HG03196 (cell line): ENCODE results near the gene GRID1.
"Not testable (repeated sequence)": the region's sequence is repeated elsewhere in the genome, so short reads cannot be mapped to it uniquely, and the experiment has no call there.

ENCODE experiments used
- ATAC-seq: cut with Tn5 transposase; IDR thresholded peaks from one replicate; pipeline ENCODE4 v1.9.1; 2021; ENCODE audit not compliant: unreplicated experiment

Gene GRID1

DNA sequence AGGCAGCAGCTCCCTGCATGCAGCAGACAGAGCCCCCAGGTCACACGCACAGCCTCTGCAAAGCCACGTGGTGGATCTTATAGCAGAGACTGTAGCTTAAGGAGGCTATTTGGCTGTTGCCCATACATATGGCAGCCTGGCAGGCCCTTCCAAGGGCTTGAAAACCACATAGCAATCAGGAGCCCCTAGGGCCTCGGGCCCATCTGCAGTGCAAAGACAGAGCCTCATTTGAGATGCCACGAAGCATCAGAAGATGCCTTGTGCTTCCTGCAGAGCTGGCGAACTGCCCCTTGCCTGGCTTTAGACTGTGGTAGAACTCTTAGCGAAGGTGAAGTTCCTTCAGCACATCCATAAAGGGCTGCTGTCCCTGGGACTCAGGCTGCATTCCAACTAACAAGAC, 309.9 kb downstream of the GRID1 start:
- no peak for ATAC-seq

- no peak for ATAC-seq
Measured at GRCh38 chr10:86055928-86056327, 310.7 kb downstream of the GRID1 start.

DNA sequence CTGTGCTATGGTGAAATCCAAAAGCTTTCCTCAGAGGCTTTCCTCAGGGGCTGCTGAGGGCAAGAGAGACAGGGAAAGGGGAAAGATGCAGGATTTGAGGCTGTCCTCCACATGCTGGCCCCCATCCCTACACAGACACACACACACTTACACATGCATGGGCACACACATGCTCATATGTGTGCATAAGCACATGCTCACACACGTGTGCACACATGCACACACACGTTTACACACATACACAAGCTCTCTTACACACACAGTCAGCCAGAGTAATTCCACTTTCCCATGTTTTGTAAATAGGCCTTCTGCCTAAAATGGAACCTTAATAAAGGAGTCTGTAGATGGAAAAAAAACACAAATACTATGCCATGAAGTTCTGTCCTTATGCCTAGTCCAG, 312.9 kb downstream of the GRID1 start:
- no peak for ATAC-seq

- no peak for ATAC-seq
Measured at GRCh38 chr10:86051586-86051985, 315.0 kb downstream of the GRID1 start.

- ATAC-seq: no peak
Measured at GRCh38 chr10:86049442-86049841, 317.2 kb downstream of the GRID1 start.

DNA sequence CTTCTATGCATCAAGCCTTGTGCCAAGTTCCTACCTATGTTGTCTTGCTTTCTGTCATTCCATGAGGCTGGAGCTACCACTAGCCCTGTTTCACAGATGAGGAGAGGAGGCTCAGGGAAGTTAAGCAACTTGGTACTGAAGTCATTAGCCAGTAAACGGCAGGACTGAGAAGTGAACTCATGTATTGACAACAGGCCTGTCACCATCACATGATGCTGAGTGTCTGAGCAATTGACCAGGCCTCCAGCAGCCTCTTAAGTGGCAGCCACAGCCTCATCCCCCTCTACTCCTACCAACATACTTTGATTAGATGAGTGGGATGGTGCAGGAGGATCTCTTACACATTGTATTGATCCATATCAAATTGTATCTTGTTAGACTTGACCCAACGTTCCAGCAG, 317.6 kb downstream of the GRID1 start:
- no peak for ATAC-seq

GRCh38 chr10:86048571-86048970, 318.0 kb downstream of the GRID1 start:
- ATAC-seq: no peak

DNA sequence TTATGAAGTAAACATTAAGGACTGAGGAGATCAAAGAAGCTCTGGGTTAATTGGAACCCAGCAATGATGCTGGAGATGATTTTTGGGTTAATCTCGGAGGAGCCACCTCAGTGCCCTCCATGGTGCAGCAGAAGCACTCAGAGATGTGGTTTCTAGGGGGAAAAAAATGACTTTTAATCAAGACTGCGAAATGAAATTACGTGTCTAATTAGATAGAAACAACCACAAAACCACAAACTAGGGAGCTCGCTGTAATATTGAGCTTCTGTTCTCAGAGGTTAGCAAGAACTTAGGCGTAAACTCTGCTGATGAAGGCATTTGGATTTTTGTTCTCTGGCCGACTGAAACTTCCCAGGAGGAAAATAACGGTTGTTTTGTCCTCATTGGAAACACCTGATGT, 319.0 kb downstream of the GRID1 start:
- ATAC-seq: no peak

DNA sequence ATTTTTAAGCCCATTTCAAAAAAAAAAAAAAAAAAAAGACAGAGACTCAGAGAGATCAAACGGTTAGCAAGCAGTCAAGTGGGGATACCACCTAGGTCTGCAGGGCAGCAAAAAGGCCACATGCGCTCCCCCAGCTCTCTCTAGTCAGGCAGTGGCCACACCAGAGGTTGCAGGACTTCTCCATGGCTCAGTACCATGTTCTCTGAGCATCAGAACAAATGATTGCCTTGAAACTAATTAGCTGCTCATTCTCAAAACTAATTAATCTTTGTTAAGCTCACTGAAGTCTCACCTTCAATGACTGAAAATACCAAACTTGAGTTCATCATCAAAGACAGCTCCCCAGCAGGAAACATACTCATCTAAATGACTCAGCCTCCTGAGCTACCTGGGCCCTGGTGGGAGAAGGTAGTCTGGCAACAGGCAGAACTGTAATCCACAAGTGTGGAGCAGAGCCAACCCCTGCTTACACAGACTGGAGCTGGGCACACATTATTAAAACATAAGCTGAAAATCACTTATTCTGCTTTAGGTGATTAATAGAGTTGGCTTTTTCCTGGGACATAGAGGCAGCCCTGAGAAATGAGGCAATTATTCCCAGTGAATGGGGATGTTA, 319.6 kb downstream of the GRID1 start:
- no peak for ATAC-seq

GRCh38 chr10:86045896-86046295, 320.7 kb downstream of the GRID1 start:
- ATAC-seq: no peak

DNA sequence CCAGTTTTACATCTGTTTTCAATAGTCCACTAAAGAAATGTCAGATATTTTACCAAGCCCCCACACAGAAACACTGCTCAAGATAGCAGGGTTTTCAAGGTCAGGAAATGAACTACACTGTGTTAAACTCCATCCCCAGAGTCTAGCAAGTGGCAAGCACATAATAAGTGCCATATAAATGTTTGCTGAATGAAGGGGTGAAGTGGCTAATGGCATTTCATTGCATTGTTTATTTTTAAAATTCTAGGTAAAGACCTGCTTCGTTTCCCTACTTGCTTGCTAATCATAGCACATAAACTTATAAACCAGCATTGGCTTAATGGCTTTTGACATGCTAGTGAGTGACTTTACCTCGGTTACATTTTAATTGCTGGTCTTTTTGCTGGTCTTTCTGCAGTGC, 322.6 kb downstream of the GRID1 start:
- ATAC-seq: no peak

DNA sequence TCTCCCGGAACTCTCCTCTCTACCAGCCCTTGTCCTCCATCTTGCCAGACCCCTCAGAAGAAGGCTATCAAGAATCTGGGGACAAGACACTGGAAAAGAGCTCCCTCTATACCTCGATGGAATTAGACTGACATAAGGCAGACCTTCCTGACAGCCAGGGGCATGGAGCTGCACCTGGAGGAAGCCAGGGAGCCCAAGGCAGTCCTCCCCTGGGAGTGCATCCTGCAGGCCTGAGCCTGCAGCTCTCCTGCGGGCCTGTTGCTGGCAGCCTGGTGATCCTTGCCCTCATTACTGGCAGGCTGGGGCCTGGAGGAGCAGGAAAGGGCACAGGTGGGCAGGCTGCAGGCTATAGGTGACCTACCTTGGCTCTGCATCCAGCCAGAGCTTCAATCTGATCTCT, 323.4 kb downstream of the GRID1 start:
- no peak for ATAC-seq

DNA sequence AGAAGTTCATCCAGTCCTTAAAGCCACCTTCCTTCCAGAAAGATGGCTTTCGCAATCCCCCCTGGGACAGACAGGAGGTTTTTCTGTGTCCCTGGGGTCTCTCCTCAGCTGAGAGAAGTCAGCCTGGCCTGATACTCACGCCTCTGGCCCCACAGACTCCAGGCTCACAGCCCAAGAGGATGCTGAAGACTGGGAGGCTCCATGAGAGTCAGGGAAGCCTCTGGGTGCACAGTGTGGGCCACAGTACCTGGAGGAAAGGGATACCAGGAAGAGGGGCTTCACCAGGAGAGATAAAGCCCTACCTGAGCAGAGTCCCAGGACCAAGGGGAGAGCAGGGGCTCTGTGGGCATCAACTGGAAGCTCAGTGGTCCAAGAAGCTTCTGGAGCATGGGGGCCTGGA, 324.4 kb downstream of the GRID1 start:
- no peak for ATAC-seq

GRCh38 chr10:86041116-86041515, 325.5 kb downstream of the GRID1 start:
- no peak for ATAC-seq

DNA sequence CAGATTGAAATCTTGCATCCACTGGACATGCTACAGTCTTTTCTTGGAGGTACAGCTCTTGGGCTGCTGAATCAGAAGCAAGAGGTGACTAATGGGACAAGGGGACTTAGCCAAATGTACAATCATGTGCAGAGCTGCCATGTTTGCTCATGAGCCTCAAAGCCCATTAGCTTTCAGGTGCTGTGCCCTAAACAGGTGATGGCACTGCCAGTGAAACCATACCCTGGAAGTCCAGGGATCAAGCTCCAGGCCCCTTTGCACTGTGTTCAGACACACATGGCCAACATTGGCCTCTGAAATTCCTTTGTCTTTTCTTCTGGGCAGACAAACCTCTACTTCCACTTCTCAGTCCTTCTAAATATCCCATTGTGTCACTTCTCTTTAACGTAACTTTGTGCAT, 328.2 kb downstream of the GRID1 start:
- no peak for ATAC-seq

DNA sequence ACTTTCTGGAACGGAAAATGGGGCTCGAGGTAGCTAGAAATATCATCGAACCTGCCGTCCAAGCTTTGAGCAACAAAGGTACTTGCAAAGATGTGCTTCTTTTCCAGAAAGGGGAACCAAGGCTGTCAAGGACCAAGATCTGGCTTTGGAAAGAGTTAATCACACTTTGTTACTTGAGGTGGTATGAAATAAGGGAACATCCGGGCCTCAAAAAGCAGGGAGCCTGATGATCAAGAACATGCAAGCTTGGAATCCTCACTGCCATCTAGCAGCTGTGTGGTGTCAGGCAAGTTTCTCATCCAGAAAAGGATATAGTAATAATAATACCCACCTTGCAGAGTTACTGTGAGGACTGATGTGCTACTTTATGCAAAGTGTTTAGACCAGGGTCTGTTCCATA, 329.5 kb downstream of the GRID1 start:
- no peak for ATAC-seq

GRCh38 chr10:86036544-86036831, 330.1 kb downstream of the GRID1 start:
- ATAC-seq: no peak

GRCh38 chr10:86035791-86036543, 330.6 kb downstream of the GRID1 start:
- ATAC-seq: no peak

DNA sequence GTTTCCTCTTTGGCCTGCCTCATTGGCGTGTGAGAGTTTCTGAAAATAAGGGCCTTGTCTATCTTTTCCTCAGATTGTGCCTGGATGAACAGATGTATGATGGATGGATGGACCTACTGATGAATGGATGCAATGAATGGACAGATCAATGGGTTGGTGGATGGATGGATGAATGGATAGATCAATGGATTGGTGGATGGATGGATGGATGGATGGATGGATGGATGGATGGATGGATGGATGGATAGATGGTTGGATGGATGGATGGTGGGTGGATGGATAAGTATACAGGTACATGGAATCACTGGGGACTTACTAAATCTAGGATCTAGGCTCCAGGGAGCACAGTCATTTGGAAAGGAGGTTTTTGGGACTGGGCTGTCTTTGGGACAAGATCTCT, 331.9 kb downstream of the GRID1 start:
- ATAC-seq: no peak

DNA sequence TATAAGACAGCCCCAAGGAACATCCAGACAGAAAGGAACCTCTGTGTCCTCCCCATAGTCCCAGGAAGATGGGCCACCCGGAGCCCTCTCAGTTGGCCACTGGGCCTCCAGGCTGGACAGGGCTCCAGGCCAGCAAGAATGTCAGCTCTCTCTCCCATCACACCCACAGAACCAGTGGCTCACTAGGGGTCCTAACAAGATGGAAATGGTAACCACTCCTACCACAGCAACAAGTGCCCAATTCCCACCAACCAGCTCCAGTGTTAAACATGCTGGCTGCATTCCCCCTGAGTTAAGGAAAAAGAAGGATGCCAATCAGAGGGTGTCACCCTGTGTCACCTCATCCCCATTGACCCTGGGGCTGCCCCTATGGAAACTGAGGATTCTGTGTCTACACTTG, 333.0 kb downstream of the GRID1 start:
- ATAC-seq: no peak

GRCh38 chr10:86032087-86032486, 334.5 kb downstream of the GRID1 start:
- ATAC-seq: not testable (repeated sequence)

GRCh38 chr10:86030312-86030711, 336.3 kb downstream of the GRID1 start:
- ATAC-seq: no peak

- ATAC-seq: no peak
Measured at GRCh38 chr10:86027346-86027745, 339.2 kb downstream of the GRID1 start.
